Pancreas (tissue), 10 donors: Measurements from ENCODE around the gene APBB2. TPM values are rescaled to one million over a fixed set of nuclear protein-coding genes. Genes with fewer than 3 reads are reported as not detected.

Source experiments
- ATAC-seq, 4 donors: fragments of 200-7000 bp; cut with Tn5 transposase; one replicate each; pipeline versions ENCODE4 v1.8.0 to v1.9.1; 2020; ENCODE audit warnings: mild to moderate bottlenecking in 4 of 4, moderate library complexity in 4 of 4
- DNase-seq, 6 donors: peaks; one replicate each; pipeline ENCODE4 v3.0.0-alpha.2; 2020
- FAIRE-seq: peaks from 2 replicates; lab custom pipeline; 2012; peaks lifted over from hg19 to GRCh38; lab: Jason Lieb, UNC
- H3K27ac ChIP-seq, 4 donors: fragments of 200-600 bp; sonication (generic); 1 replicate in 3 of 4; 2 replicates in 1 of 4; pipeline versions ENCODE4 v1.5.0 to v1.8.0; 2020
- H3K27me3 ChIP-seq, 4 donors: fragments of 200-600 bp; one replicate each; pipeline ENCODE4 v1.8.0; 2021
- H3K36me3 ChIP-seq, 3 donors: fragments of 200-600 bp; sonication (generic) in 1 of 3; one replicate each; pipeline versions ENCODE4 v1.5.0 to v1.8.0; 2020 to 2021
- H3K4me1 ChIP-seq, 3 donors: fragments of 200-600 bp; one replicate each; pipeline ENCODE4 v1.8.0; 2021
- H3K4me3 ChIP-seq, 4 donors: fragments of 200-600 bp; sonication (generic) in 2 of 4; one replicate each; pipeline versions ENCODE4 v1.5.0 to v1.8.0; 2020 to 2021
- H3K9me3 ChIP-seq, 4 donors: fragments of 200-600 bp; one replicate each; pipeline ENCODE4 v1.8.0; 2021
- CTCF ChIP-seq, 4 donors: fragments of 200-600 bp; sonication (generic) in 3 of 4; IDR thresholded peaks; one replicate each; pipeline versions ENCODE4 v1.5.0 to v1.8.0; 2021; ENCODE audit warnings: antibody characterized with exemption in 4 of 4
- WGBS, 2 donors: extraction: QIAGEN DNeasy Blood & Tissue Kit; methylation state at CpG; one replicate each; pipeline ENCODE4 v1.1.7; 2013; 5-methylcytosine and 5-hydroxymethylcytosine counted together
- intact Hi-C, 3 donors: fragments of 100-400 bp; cut with DNase I; formaldehyde crosslinking; loops; one replicate each; pipeline versions ENCODE4 v1.11.1 to v1.14.2; 2022
- polyA plus RNA-seq, 2 donors: library from polyadenylated mRNA; stranded (reverse); fragments of 200-250 nt; gene quantifications; one replicate each; pipeline ENCODE4 v1.2.3, GENCODE V29; 2013
- total RNA-seq, 6 donors: library from RNA; stranded (reverse); fragmentation: NEBNext Ultra II Directional in 4 of 6; extraction: Animal tissue kit (Norgen Biotek cat#: 25700) in 4 of 6; gene quantifications; one replicate each; pipeline versions ENCODE4 v1.2.1 to v1.2.4, GENCODE V29; 2021 to 2023
- donor health status: healthy with polysubstance abuse.
- donor health status: DM: no; HTN: no; CAD: no; lungs with moderate emphysema.
- donor health status: DM: no; HTN: no; CAD: no.
- donor health status: control.
- donor health status: control.
- donor health status: Bipolar disorder and iron deficiency.
- donor health status: DM: yes; HTN: yes; CAD: no.
- donor health status: DM: no; HTN: no; CAD: no.
- donor health status: DM: no; HTN: no; CAD: no.
- donor health status: DM: yes; HTN: yes; CAD: no.

Gene APBB2
- total and polyA plus RNA-seq, 8 donors, result 9.1 to 21.6 (median 11.5) TPM

- DNase-seq, result no peak
- no peak overlapping the region for H3K4me3 ChIP-seq
- intact Hi-C loops, result no loop called here
- WGBS, 2 donors, result 91 to 96% methylated on average over 7 of the region's 7 CpGs
- no peak overlapping the region for H3K27ac ChIP-seq
- no peaks in the 10 kb centered on the region for H3K9me3 ChIP-seq
- no peak for FAIRE-seq
- ATAC-seq, result no peak
- TF ChIP-seq CTCF (IDR thresholded peaks at IDR 0.05), result no peak
- no peaks in the 10 kb centered on the region for H3K4me1 ChIP-seq
- H3K36me3 ChIP-seq, result no peaks in the 10 kb centered on the region
- no peaks in the 10 kb centered on the region for H3K27me3 ChIP-seq
Measured at GRCh38 chr4:40886931-40887763, 327.2 kb downstream of the APBB2 start.

- FAIRE-seq, result no peak
- H3K4me1 ChIP-seq, result no peaks in the 10 kb centered on the region
- H3K36me3 ChIP-seq, result no peaks in the 10 kb centered on the region
- H3K9me3 ChIP-seq, result no peaks in the 10 kb centered on the region
- TF ChIP-seq CTCF (IDR thresholded peaks at IDR 0.05), result no peak
- DNase-seq, result no peak
- no peak overlapping the region for H3K4me3 ChIP-seq
- no peak overlapping the region for H3K27ac ChIP-seq
- ATAC-seq, result no peak
- no peaks in the 10 kb centered on the region for H3K27me3 ChIP-seq
- intact Hi-C loops, result no loop called here
- 89 to 93% methylated on average over 4 of the region's 4 CpGs for WGBS, 2 donors
Measured at GRCh38 chr4:40881851-40882250, 332.5 kb downstream of the APBB2 start.

GRCh38 chr4:40881096-40881495, 333.2 kb downstream of the APBB2 start:
- no peak for TF ChIP-seq CTCF (IDR thresholded peaks at IDR 0.05)
- WGBS, 2 donors, result 84 to 85% methylated on average over 2 of the region's 2 CpGs
- Histone ChIP-seq H3K27ac (no peak overlapping the region), H3K27me3 (no peaks in the 10 kb centered on the region), H3K9me3 (no peaks in the 10 kb centered on the region), H3K4me1 (peaks cover 1 to 6% (median 2%) of the 10 kb centered on the region in 3 donors), H3K36me3 (no peaks in the 10 kb centered on the region), H3K4me3 (no peak overlapping the region)
- DNase-seq (no peak), ATAC-seq (no peak), FAIRE-seq (no peak)
- intact Hi-C loops, result no loop called here

- Histone ChIP-seq H3K36me3 (no peaks in the 10 kb centered on the region), H3K27me3 (no peaks in the 10 kb centered on the region), H3K27ac (no peak overlapping the region), H3K4me1 (peaks cover 6 to 23% (median 13%) of the 10 kb centered on the region in 3 donors), H3K4me3 (no peak overlapping the region), H3K9me3 (no peaks in the 10 kb centered on the region)
- FAIRE-seq (no peak), DNase-seq (no peak), ATAC-seq (no peak)
- WGBS, 2 donors, result 96 to 97% methylated on average over 6 of the region's 6 CpGs
- intact Hi-C loops, result no loop called here
- no peak for TF ChIP-seq CTCF (IDR thresholded peaks at IDR 0.05)
Measured at GRCh38 chr4:40878548-40879055, 335.7 kb downstream of the APBB2 start.

GRCh38 chr4:40877081-40877480, 337.3 kb downstream of the APBB2 start:
- FAIRE-seq (no peak), ATAC-seq (no peak), DNase-seq (no peak)
- WGBS, 2 donors, result 93 to 95% methylated on average over 6 of the region's 6 CpGs
- Histone ChIP-seq H3K27ac (no peak overlapping the region), H3K27me3 (no peaks in the 10 kb centered on the region), H3K36me3 (no peaks in the 10 kb centered on the region), H3K4me3 (no peak overlapping the region), H3K4me1 (peaks cover 6 to 23% (median 13%) of the 10 kb centered on the region in 3 donors), H3K9me3 (no peaks in the 10 kb centered on the region)
- intact Hi-C loops, result no loop called here
- no peak for TF ChIP-seq CTCF (IDR thresholded peaks at IDR 0.05)
